H1 (cell line): ENCODE measurements around the gene MGAT5. TPM values are rescaled to one million over a fixed set of nuclear protein-coding genes. Genes with fewer than 3 reads are reported as not detected.

Experiments
- CTCF ChIA-PET: fragments of 300-600 bp; sonication (Branson Sonifier 250); formaldehyde crosslinking; loops from one replicate; lab custom pipeline; 2021; ENCODE audit not compliant: partially characterized antibody; lab: Charles Lee
- POLR2A ChIA-PET: fragments of 300-600 bp; sonication (Branson Sonifier 250); formaldehyde crosslinking; loops from one replicate; lab custom pipeline; 2021; ENCODE audit warnings: inconsistent platforms; ENCODE audit not compliant: partially characterized antibody; lab: Charles Lee
- DNase-seq, 2 experiments: peaks; one replicate each; pipeline versions ENCODE4 v3.0.0 to v3.0.0-alpha.2; 2010 to 2022; ENCODE audit warnings: low spot score in 2 of 2, low read depth in 1 of 2, mixed read lengths in 1 of 2
- FAIRE-seq: peaks from 2 replicates; lab custom pipeline; 2011; peaks lifted over from hg19 to GRCh38; lab: Jason Lieb, UNC
- H2AFZ ChIP-seq: 2 replicates; pipeline ENCODE4 v1.8.1; 2012; ENCODE audit warnings: low read length, inconsistent platforms
- H2AK5ac ChIP-seq: 2 replicates; pipeline ENCODE4 v1.6.1; 2013; ENCODE audit warnings: low read depth, low read length
- H2BK120ac ChIP-seq: replicated peaks from 2 replicates; pipeline ENCODE3; 2013; ENCODE audit warnings: low read depth, low read length, inconsistent platforms
- H2BK12ac ChIP-seq: 2 replicates; pipeline ENCODE4 v1.6.1; 2013; ENCODE audit warnings: low read depth, low read length
- H2BK15ac ChIP-seq: 2 replicates; pipeline ENCODE4 v1.6.1; 2013; ENCODE audit warnings: low read length
- H2BK20ac ChIP-seq: 2 replicates; pipeline ENCODE4 v1.6.1; 2013; ENCODE audit warnings: low read length
- H2BK5ac ChIP-seq: 2 replicates; pipeline ENCODE4 v1.6.1; 2013; ENCODE audit warnings: low read depth, low read length
- H3K14ac ChIP-seq: 2 replicates; pipeline ENCODE4 v1.6.1; 2013; ENCODE audit warnings: inconsistent platforms; ENCODE audit not compliant: insufficient read length
- H3K18ac ChIP-seq: 2 replicates; pipeline ENCODE4 v1.6.1; 2013; ENCODE audit warnings: low read length; ENCODE audit errors: extremely low read depth
- H3K23ac ChIP-seq: 2 replicates; pipeline ENCODE4 v1.6.1; 2013; ENCODE audit warnings: inconsistent platforms; ENCODE audit not compliant: insufficient read length
- H3K23me2 ChIP-seq: 2 replicates; pipeline ENCODE4 v1.6.1; 2013; ENCODE audit warnings: low read depth, low read length
- H3K27ac ChIP-seq: 2 replicates; pipeline ENCODE4 v1.6.1; 2011; ENCODE audit warnings: low read depth, low read length, inconsistent platforms
- H3K27me3 ChIP-seq, 4 experiments: replicated peaks in 1 of 4; 1 replicate in 1 of 4; 2 replicates in 3 of 4; pipeline versions ENCODE4 v1.6.1 to v1.8.1; 2011 to 2013; ENCODE audit warnings: low read length in 3 of 4, mild to moderate bottlenecking in 3 of 4, inconsistent platforms in 2 of 4, mixed read lengths in 2 of 4, moderate library complexity in 1 of 4; ENCODE audit not compliant: control insufficient read depth in 3 of 4, insufficient read depth in 3 of 4; ENCODE audit errors: extremely low read depth in 1 of 4
- H3K36me3 ChIP-seq, 4 experiments: 2 replicates each; pipeline versions ENCODE4 v1.6.1 to v1.8.1; 2011 to 2013; ENCODE audit warnings: mild to moderate bottlenecking in 4 of 4, low read length in 3 of 4, moderate library complexity in 2 of 4, control low read depth in 1 of 4, inconsistent platforms in 1 of 4; ENCODE audit not compliant: insufficient read depth in 4 of 4, control insufficient read depth in 2 of 4
- H3K4ac ChIP-seq: replicated peaks from 2 replicates; pipeline ENCODE3; 2013; ENCODE audit warnings: low read length, low read depth, mixed read lengths, inconsistent platforms; ENCODE audit not compliant: insufficient read length
- H3K4me1 ChIP-seq, 4 experiments: replicated peaks in 1 of 4; 1 replicate in 1 of 4; 2 replicates in 3 of 4; pipeline versions ENCODE4 v1.6.1 to v1.8.1; 2011 to 2013; ENCODE audit warnings: low read length in 3 of 4, inconsistent platforms in 2 of 4, mixed read lengths in 1 of 4; ENCODE audit not compliant: insufficient read depth in 4 of 4, control insufficient read depth in 3 of 4
- H3K4me2 ChIP-seq, 2 experiments: 2 replicates each; pipeline versions ENCODE4 v1.6.1 to v1.8.1; 2011 to 2013; ENCODE audit warnings: low read depth in 2 of 2, low read length in 2 of 2, control low read depth in 1 of 2, inconsistent platforms in 1 of 2, mild to moderate bottlenecking in 1 of 2; ENCODE audit not compliant: insufficient read depth in 1 of 2
- H3K4me3 ChIP-seq, 4 experiments: fragments of 200-600, 300-600 bp in 1 of 4; sonication (generic), shearing (Covaris generic), sonication (Bioruptor Twin) in 1 of 4; 2 replicates each; pipeline versions ENCODE4 v1.5.1 to v1.8.1; 2011 to 2016; ENCODE audit warnings: low read length in 4 of 4, low read depth in 3 of 4, control low read depth in 2 of 4, inconsistent platforms in 2 of 4, mild to moderate bottlenecking in 2 of 4, mixed read lengths in 1 of 4, moderate library complexity in 1 of 4; ENCODE audit not compliant: insufficient read depth in 2 of 4; ENCODE audit errors: extremely low read depth in 1 of 4
- H3K56ac ChIP-seq: replicated peaks from 2 replicates; pipeline ENCODE3; 2013; ENCODE audit warnings: low read depth, mild to moderate bottlenecking, mixed read lengths, low read length, inconsistent platforms; ENCODE audit not compliant: insufficient read length
- H3K79me1 ChIP-seq: 2 replicates; pipeline ENCODE4 v1.6.1; 2013; ENCODE audit warnings: low read depth, low read length, control low read depth
- H3K79me2 ChIP-seq, 2 experiments: 2 replicates each; pipeline versions ENCODE4 v1.6.1 to v1.8.1; 2012 to 2013; ENCODE audit warnings: low read length in 2 of 2, mild to moderate bottlenecking in 2 of 2, inconsistent platforms in 1 of 2; ENCODE audit not compliant: insufficient read depth in 2 of 2, control insufficient read depth in 1 of 2
- H3K9ac ChIP-seq, 4 experiments: replicated peaks in 1 of 4; 1 replicate in 1 of 4; 2 replicates in 3 of 4; pipeline versions ENCODE4 v1.6.1 to v1.8.1; 2011 to 2013; ENCODE audit warnings: low read depth in 3 of 4, low read length in 3 of 4, control low read depth in 2 of 4, mild to moderate bottlenecking in 2 of 4, moderate library complexity in 2 of 4, inconsistent platforms in 1 of 4; ENCODE audit errors: extremely low read depth in 1 of 4
- H3K9me3 ChIP-seq, 2 experiments: 2 replicates each; pipeline versions ENCODE4 v1.6.1 to v1.8.1; 2012 to 2013; ENCODE audit warnings: mild to moderate bottlenecking in 2 of 2, moderate library complexity in 2 of 2, control low read depth in 1 of 2, inconsistent platforms in 1 of 2, low read depth in 1 of 2, low read length in 1 of 2, mixed read lengths in 1 of 2; ENCODE audit not compliant: insufficient read depth in 2 of 2
- H4K20me1 ChIP-seq, 2 experiments: replicated peaks in 1 of 2; 2 replicates each; pipeline versions ENCODE3 to v1.8.1; 2011 to 2013; ENCODE audit warnings: inconsistent platforms in 2 of 2, low read length in 2 of 2, mild to moderate bottlenecking in 1 of 2; ENCODE audit not compliant: insufficient read depth in 2 of 2, control insufficient read depth in 1 of 2
- H4K5ac ChIP-seq: 2 replicates; pipeline ENCODE4 v1.6.1; 2013; ENCODE audit warnings: low read length, low read depth, mixed read lengths, inconsistent platforms; ENCODE audit not compliant: insufficient read length
- H4K8ac ChIP-seq: 2 replicates; pipeline ENCODE4 v1.8.0; 2013; ENCODE audit warnings: mild to moderate bottlenecking, moderate library complexity, low read length, inconsistent platforms; ENCODE audit not compliant: insufficient read depth; ENCODE audit errors: extremely low read depth
- H4K91ac ChIP-seq: replicated peaks from 2 replicates; pipeline ENCODE3; 2013; ENCODE audit warnings: low read length, mixed read lengths, inconsistent platforms; ENCODE audit not compliant: insufficient read length
- BACH1 ChIP-seq: IDR thresholded peaks from 2 replicates; pipeline ENCODE4 v1.6.1; 2012; ENCODE audit warnings: low read length, improper control_type of control experiment
- BRCA1 ChIP-seq: IDR thresholded peaks from 2 replicates; pipeline ENCODE4 v1.6.1; 2012; ENCODE audit warnings: low read depth, low read length, improper control_type of control experiment
- CEBPB ChIP-seq: IDR thresholded peaks from 2 replicates; pipeline ENCODE4 v1.6.1; 2012; ENCODE audit warnings: low read depth, low read length
- CHD2 ChIP-seq: IDR thresholded peaks from 2 replicates; pipeline ENCODE4 v1.6.1; 2012; ENCODE audit warnings: low read length, improper control_type of control experiment
- CREB1 ChIP-seq: IDR thresholded peaks from 2 replicates; pipeline ENCODE4 v1.6.1; 2012; ENCODE audit warnings: inconsistent platforms
- HDAC6 ChIP-seq: IDR thresholded peaks from one replicate; pipeline ENCODE4 v1.7.1; 2012; ENCODE audit warnings: low read depth, mild to moderate bottlenecking, inconsistent platforms, low read length, moderate library complexity
- MAFK ChIP-seq: IDR thresholded peaks from 2 replicates; pipeline ENCODE4 v1.6.1; 2012; ENCODE audit warnings: low read depth, mild to moderate bottlenecking, improper control_type of control experiment, low read length
- NANOG ChIP-seq: IDR thresholded peaks from 2 replicates; pipeline ENCODE4 v1.6.1; 2011; ENCODE audit warnings: low read length, low read depth, mild to moderate bottlenecking, inconsistent platforms; ENCODE audit not compliant: insufficient read depth, poor library complexity, severe bottlenecking
- PHF8 ChIP-seq: fragments of 200-600 bp; sonication (generic); conservative IDR thresholded peaks from 2 replicates; pipeline ENCODE4 v1.7.1; 2012; ENCODE audit warnings: low read depth, mild to moderate bottlenecking, inconsistent platforms, low read length, moderate library complexity
- POLR2A ChIP-seq, 2 experiments: IDR thresholded peaks; 1 replicate in 1 of 2; 2 replicates in 1 of 2; pipeline ENCODE4 v1.6.1; 2011; ENCODE audit warnings: low read depth in 2 of 2, low read length in 2 of 2, mild to moderate bottlenecking in 2 of 2; ENCODE audit errors: control extremely low read depth in 1 of 2
- POU5F1 ChIP-seq: IDR thresholded peaks from 2 replicates; pipeline ENCODE4 v1.6.1; 2011; ENCODE audit warnings: low read depth, mild to moderate bottlenecking, low read length, moderate library complexity
- RAD21 ChIP-seq, 2 experiments: IDR thresholded peaks in 1 of 2; conservative IDR thresholded peaks in 1 of 2; 2 replicates each; pipeline ENCODE4 v1.6.1; 2011; ENCODE audit warnings: low read depth in 2 of 2, low read length in 2 of 2, improper control_type of control experiment in 1 of 2, inconsistent platforms in 1 of 2, mild to moderate bottlenecking in 1 of 2, moderate library complexity in 1 of 2
- SP2 ChIP-seq: IDR thresholded peaks from 2 replicates; pipeline ENCODE4 v1.6.1; 2012; ENCODE audit warnings: mild to moderate bottlenecking, low read length, inconsistent platforms
- TAF7 ChIP-seq: optimal IDR thresholded peaks from 2 replicates; pipeline ENCODE3; 2011; ENCODE audit warnings: low read depth, mild to moderate bottlenecking, inconsistent platforms, low read length, moderate library complexity, borderline replicate concordance
- TCF12 ChIP-seq: IDR thresholded peaks from 2 replicates; pipeline ENCODE4 v1.6.1; 2011; ENCODE audit warnings: low read depth, mild to moderate bottlenecking, low read length
- WGBS, 2 experiments: shearing (Covaris generic) in 1 of 2; methylation state at CpG; one replicate each; pipeline versions ENCODE4 v1.1.6 to v1.1.7; 2013 to 2015; ENCODE audit warnings: low lambda C conversion rate in 2 of 2, mixed read lengths in 2 of 2, inconsistent platforms in 1 of 2, low coverage in 1 of 2, missing lambda C conversion rate in 1 of 2; ENCODE audit not compliant: insufficient replicate concordance in 2 of 2, insufficient coverage in 1 of 2, insufficient read length in 1 of 2; ENCODE audit errors: extremely low coverage in 1 of 2, missing lambda C conversion rate in 1 of 2; 5-methylcytosine and 5-hydroxymethylcytosine counted together
- polyA plus RNA-seq, 7 experiments: library from polyadenylated mRNA; depleted of rRNA in 3 of 7; stranded (reverse) in 5 of 7; unstranded in 2 of 7; fragments of >200 nt in 5 of 7; fragments of 200-250 nt in 2 of 7; gene quantifications; 1 replicate in 5 of 7; 2 replicates in 1 of 7; 4 replicates in 1 of 7; pipeline versions ENCODE4 v1.2.1 to v1.2.3, GENCODE V29; 2011 to 2013; ENCODE audit warnings: missing spikeins in 2 of 7, mixed read lengths in 2 of 7
- total RNA-seq: library from RNA; stranded (reverse); fragmentation: NEBNext Ultra II Directional; extraction: Animal tissue kit (Norgen Biotek cat#: 25700); gene quantifications from 2 replicates; pipeline ENCODE4 v1.2.1, GENCODE V29; 2021

MGAT5 gene
- total and polyA plus RNA-seq, 2 of the 8 experiments (the other 6 are each of a cell fraction or from before 2014, with no cell fraction given) = 11.2 to 49.2 TPM

DNA sequence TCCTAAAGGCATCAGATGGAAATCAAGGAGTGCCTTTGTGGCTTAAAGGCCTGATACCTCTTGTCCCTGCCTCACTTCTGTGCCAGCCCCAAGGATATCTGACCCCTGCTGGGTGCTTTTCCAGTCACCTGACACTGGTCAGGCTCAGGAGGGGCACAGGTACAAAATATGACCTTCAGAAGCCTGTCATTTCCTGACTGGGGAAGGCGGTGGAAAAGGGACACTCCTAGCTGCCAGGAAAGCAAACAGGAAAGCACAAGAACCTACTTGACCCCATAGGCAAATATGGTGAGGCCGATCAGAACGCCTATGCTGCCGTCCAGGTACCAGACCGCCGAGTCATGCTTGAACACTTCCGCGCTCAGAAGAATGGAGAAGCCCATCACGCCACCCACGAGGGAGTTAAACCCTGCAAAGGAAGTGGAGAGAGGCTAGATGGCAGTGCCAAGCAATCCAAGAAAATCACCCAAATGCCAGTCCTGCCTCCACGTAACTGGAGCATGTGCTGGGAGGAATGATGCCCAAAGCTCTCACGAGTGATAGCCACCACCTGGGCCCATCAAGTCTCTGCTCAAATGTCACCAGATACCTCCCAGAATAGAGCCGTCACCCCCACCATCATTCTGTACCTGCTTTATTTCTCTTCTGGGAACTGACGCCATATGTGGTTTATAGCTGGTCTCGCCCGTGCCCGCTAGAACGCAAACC, 204.0 kb downstream of the MGAT5 start:
- no peak overlapping the region for H2BK120ac ChIP-seq
- FAIRE-seq = no peak
- POLR2A ChIA-PET = no interaction called here
- H3K14ac ChIP-seq = no peak overlapping the region
- no peak overlapping the region for H3K56ac ChIP-seq
- H3K4ac ChIP-seq = no peak overlapping the region
- H3K18ac ChIP-seq = no peak overlapping the region
- no peak overlapping the region for H3K27ac ChIP-seq
- H2BK5ac ChIP-seq = no peak overlapping the region
- no peaks in the 10 kb centered on the region; a peak in 2 of 8 replicates for H3K36me3 ChIP-seq
- H4K20me1 ChIP-seq = no peaks in the 10 kb centered on the region
- peaks cover 0 to 4% (median 0%) of the 10 kb centered on the region in 4 experiments; a peak in 3 of 7 replicates for H3K4me1 ChIP-seq
- H4K8ac ChIP-seq = no peak overlapping the region
- H2AK5ac ChIP-seq = no peak overlapping the region
- H2AFZ ChIP-seq = no peak overlapping the region
- H4K91ac ChIP-seq = no peak overlapping the region
- no peak overlapping the region for H3K4me3 ChIP-seq
- no peak overlapping the region for H4K5ac ChIP-seq
- 87% methylated on average over 18 of the region's 18 CpGs; no CpG with 5 or more reads in 1 of the 2 experiments for WGBS, 2 experiments
- H3K9ac ChIP-seq = no peak overlapping the region
- no peaks in the 10 kb centered on the region for H3K23me2 ChIP-seq
- no peak overlapping the region for H2BK20ac ChIP-seq
- no peaks in the 10 kb centered on the region for H3K79me1 ChIP-seq
- H3K23ac ChIP-seq = no peak overlapping the region
- no peak overlapping the region for H3K4me2 ChIP-seq
- no peaks in the 10 kb centered on the region for H3K27me3 ChIP-seq
- H2BK15ac ChIP-seq = no peak overlapping the region
- DNase-seq = no peak
- no peaks in the 10 kb centered on the region for H3K9me3 ChIP-seq
- H3K79me2 ChIP-seq = no peaks in the 10 kb centered on the region
- no peak overlapping the region for H2BK12ac ChIP-seq
- CTCF ChIA-PET = interaction anchor here (0.8 to 0.9 kb wide), 2 partner anchors 252 to 441 kb away, joined by 3 read pairs; no protein-coding TSS in a partner anchor
- TF ChIP-seq HDAC6 = no peak
- no peak for TF ChIP-seq POU5F1
- no peak for TF ChIP-seq CREB1
- TF ChIP-seq TAF7 = no peak
- TF ChIP-seq MAFK = no peak
- TF ChIP-seq POLR2A (IDR thresholded peaks at IDR 0.05; ENCODE audit: control extremely low read depth in 1 of 2, low read depth in 2 of 2, low read length in 2 of 2) = no peak
- TF ChIP-seq SP2 = no peak
- no peak for TF ChIP-seq NANOG
- no peak for TF ChIP-seq CHD2
- no peak for TF ChIP-seq RAD21 (IDR thresholded peaks at IDR 0.05 in 1 of 2, conservative IDR thresholded peaks at IDR 0.05 in 1 of 2; ENCODE audit: low read depth in 2 of 2, low read length in 2 of 2)
- no peak for TF ChIP-seq BRCA1
- TF ChIP-seq TCF12 = no peak
- no peak for TF ChIP-seq BACH1
- TF ChIP-seq CEBPB = no peak
- no peak for TF ChIP-seq PHF8
